ENCODE measurements around the gene SCRN3. TPM values are rescaled to one million over a fixed set of nuclear protein-coding genes. Genes with fewer than 3 reads are reported as not detected.
A peak's percentile ranks its signal among the peaks of the same experiment; 100 is the strongest.
"Not testable (repeated sequence)": the region's sequence is repeated elsewhere in the genome, so short reads cannot be mapped to it uniquely, and the experiment has no call there.

The SCRN3 gene
- total and polyA plus RNA-seq, 8 donors, result 22.6 to 36.0 (median 31.9) TPM

GRCh38 chr2:174368691-174369090 is 26.8 kb upstream of the SCRN3 start:
- TF ChIP-seq, protein P1, sequence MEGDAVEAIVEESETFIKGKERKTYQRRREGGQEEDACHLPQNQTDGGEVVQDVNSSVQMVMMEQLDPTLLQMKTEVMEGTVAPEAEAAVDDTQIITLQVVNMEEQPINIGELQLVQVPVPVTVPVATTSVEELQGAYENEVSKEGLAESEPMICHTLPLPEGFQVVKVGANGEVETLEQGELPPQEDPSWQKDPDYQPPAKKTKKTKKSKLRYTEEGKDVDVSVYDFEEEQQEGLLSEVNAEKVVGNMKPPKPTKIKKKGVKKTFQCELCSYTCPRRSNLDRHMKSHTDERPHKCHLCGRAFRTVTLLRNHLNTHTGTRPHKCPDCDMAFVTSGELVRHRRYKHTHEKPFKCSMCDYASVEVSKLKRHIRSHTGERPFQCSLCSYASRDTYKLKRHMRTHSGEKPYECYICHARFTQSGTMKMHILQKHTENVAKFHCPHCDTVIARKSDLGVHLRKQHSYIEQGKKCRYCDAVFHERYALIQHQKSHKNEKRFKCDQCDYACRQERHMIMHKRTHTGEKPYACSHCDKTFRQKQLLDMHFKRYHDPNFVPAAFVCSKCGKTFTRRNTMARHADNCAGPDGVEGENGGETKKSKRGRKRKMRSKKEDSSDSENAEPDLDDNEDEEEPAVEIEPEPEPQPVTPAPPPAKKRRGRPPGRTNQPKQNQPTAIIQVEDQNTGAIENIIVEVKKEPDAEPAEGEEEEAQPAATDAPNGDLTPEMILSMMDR (IDR thresholded peaks at IDR 0.05), result no peak
- Histone ChIP-seq H3K27me3 (no peaks in the 10 kb centered on the region), H3K36me3 (peaks cover 0 to 68% of the 10 kb centered on the region in 2 donors), H3K4me1 (no peaks in the 10 kb centered on the region), H3K9me3 (peaks cover 0 to 10% of the 10 kb centered on the region in 2 donors), H3K4me3 (no peak overlapping the region), H3K27ac (no peak overlapping the region)
- ATAC-seq (no peak), DNase-seq (no peak)
- intact Hi-C loops (cut with DNase I), result no loop called here

DNA sequence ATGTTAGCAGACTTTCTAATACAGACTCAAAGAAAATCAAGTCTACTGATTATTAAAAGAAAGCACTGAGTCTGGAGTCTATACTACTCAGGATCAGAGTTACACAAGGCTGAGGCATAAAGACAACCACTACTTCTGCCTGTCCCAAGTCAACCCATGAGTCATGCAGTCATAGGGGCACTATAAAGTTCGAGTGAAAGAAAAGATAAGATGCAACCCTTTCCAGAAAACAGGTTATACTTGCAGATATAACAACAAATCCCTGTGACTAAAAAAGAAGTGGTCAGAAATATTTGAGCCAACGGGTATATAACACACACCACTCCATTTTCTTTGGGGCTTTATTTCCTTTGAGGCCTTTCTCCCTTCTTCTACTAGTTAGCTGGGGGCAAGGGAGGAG is 18.6 kb upstream of the SCRN3 start:
- TF ChIP-seq, protein P1 (IDR thresholded peaks at IDR 0.05), result no peak
- DNase-seq (no peak), ATAC-seq (no peak)
- no peaks in the 10 kb centered on the region for H3K27me3 ChIP-seq
- H3K36me3 ChIP-seq, result peaks cover 0 to 88% of the 10 kb centered on the region in 2 donors
- no peaks in the 10 kb centered on the region for H3K9me3 ChIP-seq
- intact Hi-C loops (cut with DNase I), result no loop called here
- H3K4me3 ChIP-seq, result no peak overlapping the region
- H3K4me1 ChIP-seq, result no peaks in the 10 kb centered on the region
- no peak overlapping the region for H3K27ac ChIP-seq

GRCh38 chr2:174383796-174384195 is 11.7 kb upstream of the SCRN3 start:
- no peaks in the 10 kb centered on the region for H3K9me3 ChIP-seq
- peaks cover 0 to 19% of the 10 kb centered on the region in 2 donors for H3K4me1 ChIP-seq
- ATAC-seq (peak; percentile 25), DNase-seq (no peak)
- H3K27ac ChIP-seq, result peak overlapping the region in 1 of 2 donors; percentile 73
- intact Hi-C loops (cut with DNase I), result no loop called here
- H3K27me3 ChIP-seq, result no peaks in the 10 kb centered on the region
- TF ChIP-seq, protein P1 (IDR thresholded peaks at IDR 0.05), result no peak
- no peak overlapping the region for H3K4me3 ChIP-seq
- peaks cover 0 to 48% of the 10 kb centered on the region in 2 donors for H3K36me3 ChIP-seq

- H3K36me3 ChIP-seq, result peaks cover 0 to 45% of the 10 kb centered on the region in 2 donors
- peaks cover 0 to 21% of the 10 kb centered on the region in 2 donors for H3K4me1 ChIP-seq
- H3K27me3 ChIP-seq, result no peaks in the 10 kb centered on the region
- ATAC-seq (no peak), DNase-seq (no peak)
- no peaks in the 10 kb centered on the region for H3K9me3 ChIP-seq
- H3K4me3 ChIP-seq, result no peak overlapping the region
- no peak overlapping the region for H3K27ac ChIP-seq
- TF ChIP-seq, protein P1 (IDR thresholded peaks at IDR 0.05), result no peak
- intact Hi-C loops (cut with DNase I), result no loop called here
Observed at GRCh38 chr2:174385201-174385600, 10.3 kb upstream of the SCRN3 start.

DNA sequence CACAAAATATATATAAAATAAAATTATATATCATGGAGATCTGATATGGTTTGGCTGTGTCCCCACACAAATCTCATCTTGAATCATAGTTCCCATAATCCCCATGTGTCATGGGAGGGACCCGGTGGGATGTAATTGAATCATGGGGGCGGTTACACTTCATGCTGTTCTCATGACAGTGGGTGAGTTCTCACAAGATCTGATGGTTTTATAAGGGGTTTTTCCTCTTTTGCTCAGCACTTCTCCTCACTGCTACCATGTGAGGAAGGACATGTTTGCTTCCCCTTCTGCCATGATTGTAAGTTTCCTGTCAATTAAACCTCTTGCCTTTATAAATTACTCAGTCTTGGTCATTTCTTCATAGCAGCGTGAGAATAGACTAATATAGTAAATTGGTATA is 6.8 kb upstream of the SCRN3 start:
- H3K9me3 ChIP-seq; intact Hi-C loops (cut with DNase I); H3K4me3 ChIP-seq; H3K27me3 ChIP-seq; ATAC-seq; DNase-seq: not testable (repeated sequence)
- Histone ChIP-seq H3K27ac (peak overlapping the region in 1 of 2 donors; percentile 51), H3K36me3 (peaks cover 0 to 41% of the 10 kb centered on the region in 2 donors), H3K4me1 (peaks cover 0 to 36% of the 10 kb centered on the region in 2 donors)

- TF ChIP-seq, protein P1 (IDR thresholded peaks at IDR 0.05), result no peak
- Histone ChIP-seq H3K27ac (peak overlapping the region in 1 of 2 donors; percentile 51), H3K36me3 (peaks cover 0 to 41% of the 10 kb centered on the region in 2 donors), H3K4me3 (no peak overlapping the region), H3K9me3 (no peaks in the 10 kb centered on the region), H3K27me3 (no peaks in the 10 kb centered on the region), H3K4me1 (peaks cover 2 to 40% of the 10 kb centered on the region in 2 donors)
- ATAC-seq (no peak), DNase-seq (no peak)
- intact Hi-C loops (cut with DNase I), result no loop called here
Observed at GRCh38 chr2:174389542-174389941, 6.0 kb upstream of the SCRN3 start.

GRCh38 chr2:174390303-174390702 is 5.2 kb upstream of the SCRN3 start:
- Histone ChIP-seq H3K4me1 (peaks cover 3 to 37% of the 10 kb centered on the region in 2 donors), H3K27ac (peak overlapping the region in 1 of 2 donors; percentile 13), H3K36me3 (peaks cover 0 to 41% of the 10 kb centered on the region in 2 donors)
- intact Hi-C loops (cut with DNase I); H3K9me3 ChIP-seq; DNase-seq; ATAC-seq; H3K27me3 ChIP-seq; H3K4me3 ChIP-seq: not testable (repeated sequence)
